ENCODE results near the gene IQSEC3.
"Not testable (repeated sequence)": the region's sequence is repeated elsewhere in the genome, so short reads cannot be mapped to it uniquely, and the experiment has no call there.

IQSEC3 gene

DNA sequence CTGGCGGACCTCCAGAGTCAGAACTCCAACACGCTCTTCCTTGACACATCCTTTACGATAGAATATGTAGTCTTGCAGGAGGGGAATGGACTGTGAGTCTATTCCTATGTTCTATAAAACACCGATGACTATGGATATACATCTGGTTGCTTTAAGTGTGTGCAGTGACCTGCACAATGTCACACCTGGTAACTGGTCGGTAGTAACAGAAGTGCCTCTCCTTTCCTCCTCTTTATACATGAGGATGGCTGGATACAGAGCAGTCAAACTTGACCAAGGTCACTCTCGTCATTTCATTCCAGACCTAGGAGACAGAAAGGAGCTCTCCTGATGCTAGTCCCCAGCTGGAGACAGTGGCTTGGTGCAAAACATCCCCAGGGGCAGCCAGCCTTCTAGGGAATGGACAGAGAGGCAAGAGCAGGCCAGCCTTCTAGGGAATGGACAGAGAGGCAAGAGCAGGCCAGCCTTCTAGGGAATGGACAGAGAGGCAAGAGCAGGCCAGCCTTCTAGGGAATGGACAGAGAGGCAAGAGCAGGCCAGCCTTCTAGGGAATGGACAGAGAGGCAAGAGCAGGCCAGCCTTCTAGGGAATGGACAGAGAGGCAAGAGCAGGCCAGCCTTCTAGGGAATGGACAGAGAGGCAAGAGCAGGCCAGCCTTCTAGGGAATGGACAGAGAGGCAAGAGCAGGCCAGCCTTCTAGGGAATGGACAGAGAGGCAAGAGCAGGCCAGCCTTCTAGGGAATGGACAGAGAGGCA lies 21.2 kb upstream of the IQSEC3 start:
- not testable (repeated sequence) for H3K79me1 ChIP-seq (ENCODE audit: low read depth, low read length); H2BK120ac ChIP-seq (ENCODE audit: low read depth, low read length); DNase-seq (ENCODE audit: low spot score); H3K27me3 ChIP-seq (ENCODE audit: control insufficient read depth in 3 of 3, insufficient read depth in 3 of 3, low read depth in 1 of 3, low read length in 3 of 3); H2AFZ ChIP-seq (ENCODE audit: low read length); H3K18ac ChIP-seq (ENCODE audit: low read length); H3K23ac ChIP-seq (ENCODE audit: low read depth, low read length, poor library complexity); H3K14ac ChIP-seq (ENCODE audit: low read length); H2AK5ac ChIP-seq (ENCODE audit: low read depth, low read length); H2BK15ac ChIP-seq (ENCODE audit: low read length); H3K4ac ChIP-seq (ENCODE audit: low read length); H4K91ac ChIP-seq (ENCODE audit: low read depth, low read length, poor library complexity); H2BK12ac ChIP-seq (ENCODE audit: low read length); H3K9ac ChIP-seq (ENCODE audit: low read depth, low read length, poor library complexity); H2BK5ac ChIP-seq (ENCODE audit: low read length); H3K4me1 ChIP-seq (ENCODE audit: control insufficient read depth in 2 of 2, insufficient read depth in 1 of 2, low read depth in 1 of 2, low read length in 2 of 2); H3K36me3 ChIP-seq (replicated peaks in 1 of 2; ENCODE audit: control insufficient read depth in 2 of 2, insufficient read depth in 2 of 2, low read length in 2 of 2); H3K4me3 ChIP-seq (ENCODE audit: low read length in 2 of 2); H3K9me3 ChIP-seq (replicated peaks in 1 of 2; ENCODE audit: control insufficient read depth in 2 of 2, insufficient read depth in 1 of 2, low read depth in 1 of 2, low read length in 2 of 2); H3K4me2 ChIP-seq (ENCODE audit: insufficient read depth, low read length, poor library complexity, severe bottlenecking); H4K8ac ChIP-seq (ENCODE audit: low read depth, low read length); H3K27ac ChIP-seq (replicated peaks; ENCODE audit: low read length)
- WGBS, 2 donors (ENCODE audit: extremely low coverage in 2 of 2, insufficient read length in 2 of 2, insufficient replicate concordance in 1 of 2): no CpG with 5 or more reads among the region's 6 CpGs

DNA sequence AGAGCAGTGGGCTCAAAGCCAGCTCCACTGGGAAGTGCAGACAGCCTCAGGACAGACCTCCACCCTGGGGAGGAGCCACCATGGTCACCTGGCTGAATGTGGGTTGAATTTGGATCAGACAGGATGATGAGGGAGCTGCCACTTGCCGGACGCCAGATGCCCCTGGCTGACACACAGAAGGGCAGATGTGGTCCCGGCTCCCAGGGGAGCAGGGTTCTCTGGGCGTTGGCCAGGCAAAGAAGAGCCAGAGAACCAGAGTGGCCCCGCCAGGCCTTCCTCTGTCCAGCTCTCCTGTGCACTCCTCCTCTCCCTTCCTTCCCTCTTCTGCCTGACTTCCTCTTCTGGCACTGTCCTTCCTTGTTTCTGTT lies 20.6 kb upstream of the IQSEC3 start:
- H2AK5ac ChIP-seq (ENCODE audit: low read depth, low read length); H3K14ac ChIP-seq (ENCODE audit: low read length); H3K27me3 ChIP-seq (ENCODE audit: control insufficient read depth in 3 of 3, insufficient read depth in 3 of 3, low read depth in 1 of 3, low read length in 3 of 3); H4K8ac ChIP-seq (ENCODE audit: low read depth, low read length); H3K4ac ChIP-seq (ENCODE audit: low read length); H3K4me2 ChIP-seq (ENCODE audit: insufficient read depth, low read length, poor library complexity, severe bottlenecking); H3K9ac ChIP-seq (ENCODE audit: low read depth, low read length, poor library complexity); H3K79me1 ChIP-seq (ENCODE audit: low read depth, low read length); H2AFZ ChIP-seq (ENCODE audit: low read length); H3K4me1 ChIP-seq (ENCODE audit: control insufficient read depth in 2 of 2, insufficient read depth in 1 of 2, low read depth in 1 of 2, low read length in 2 of 2); H2BK12ac ChIP-seq (ENCODE audit: low read length); H3K23ac ChIP-seq (ENCODE audit: low read depth, low read length, poor library complexity); H2BK5ac ChIP-seq (ENCODE audit: low read length); H3K36me3 ChIP-seq (replicated peaks in 1 of 2; ENCODE audit: control insufficient read depth in 2 of 2, insufficient read depth in 2 of 2, low read length in 2 of 2); H3K18ac ChIP-seq (ENCODE audit: low read length); H3K4me3 ChIP-seq (ENCODE audit: low read length in 2 of 2); H3K9me3 ChIP-seq (replicated peaks in 1 of 2; ENCODE audit: control insufficient read depth in 2 of 2, insufficient read depth in 1 of 2, low read depth in 1 of 2, low read length in 2 of 2); H4K91ac ChIP-seq (ENCODE audit: low read depth, low read length, poor library complexity); H2BK120ac ChIP-seq (ENCODE audit: low read depth, low read length); DNase-seq (ENCODE audit: low spot score); H2BK15ac ChIP-seq (ENCODE audit: low read length); H3K27ac ChIP-seq (replicated peaks; ENCODE audit: low read length): not testable (repeated sequence)
- no CpG with 5 or more reads among the region's 5 CpGs for WGBS, 2 donors (ENCODE audit: extremely low coverage in 2 of 2, insufficient read length in 2 of 2, insufficient replicate concordance in 1 of 2)

DNA sequence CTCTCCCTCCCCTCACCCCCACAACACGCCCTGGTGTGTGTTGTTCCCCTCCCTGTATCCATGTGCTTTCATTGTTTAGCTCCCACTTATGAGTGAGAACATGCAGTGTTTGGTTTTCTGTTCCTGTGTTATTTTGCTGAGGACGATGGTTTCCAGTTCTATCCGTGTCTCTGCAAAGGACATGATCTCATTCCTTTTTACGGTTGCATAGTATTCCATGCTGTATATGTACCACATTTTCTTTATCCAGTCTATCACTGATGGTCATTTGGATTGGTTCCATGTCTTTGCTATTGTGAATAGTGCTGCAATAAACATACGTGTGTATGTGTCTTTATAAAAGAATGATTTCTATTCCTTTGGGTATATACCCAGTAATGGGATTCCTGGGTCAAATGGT lies 20.0 kb upstream of the IQSEC3 start:
- not testable (repeated sequence) for H2BK12ac ChIP-seq (ENCODE audit: low read length); H2BK5ac ChIP-seq (ENCODE audit: low read length); H2AK5ac ChIP-seq (ENCODE audit: low read depth, low read length); DNase-seq (ENCODE audit: low spot score); H3K14ac ChIP-seq (ENCODE audit: low read length); H3K4me3 ChIP-seq (ENCODE audit: low read length in 2 of 2); H3K79me1 ChIP-seq (ENCODE audit: low read depth, low read length); H2BK120ac ChIP-seq (ENCODE audit: low read depth, low read length); H2BK15ac ChIP-seq (ENCODE audit: low read length); H3K27ac ChIP-seq (replicated peaks; ENCODE audit: low read length); H3K36me3 ChIP-seq (replicated peaks in 1 of 2; ENCODE audit: control insufficient read depth in 2 of 2, insufficient read depth in 2 of 2, low read length in 2 of 2); H3K9ac ChIP-seq (ENCODE audit: low read depth, low read length, poor library complexity); H3K9me3 ChIP-seq (replicated peaks in 1 of 2; ENCODE audit: control insufficient read depth in 2 of 2, insufficient read depth in 1 of 2, low read depth in 1 of 2, low read length in 2 of 2); H4K91ac ChIP-seq (ENCODE audit: low read depth, low read length, poor library complexity); H2AFZ ChIP-seq (ENCODE audit: low read length); H3K4me2 ChIP-seq (ENCODE audit: insufficient read depth, low read length, poor library complexity, severe bottlenecking); H3K4ac ChIP-seq (ENCODE audit: low read length); H3K4me1 ChIP-seq (ENCODE audit: control insufficient read depth in 2 of 2, insufficient read depth in 1 of 2, low read depth in 1 of 2, low read length in 2 of 2); H3K27me3 ChIP-seq (ENCODE audit: control insufficient read depth in 3 of 3, insufficient read depth in 3 of 3, low read depth in 1 of 3, low read length in 3 of 3); H3K23ac ChIP-seq (ENCODE audit: low read depth, low read length, poor library complexity); H3K18ac ChIP-seq (ENCODE audit: low read length); H4K8ac ChIP-seq (ENCODE audit: low read depth, low read length)
- no CpG with 5 or more reads among the region's 5 CpGs for WGBS, 2 donors (ENCODE audit: extremely low coverage in 2 of 2, insufficient read length in 2 of 2, insufficient replicate concordance in 1 of 2)

DNA sequence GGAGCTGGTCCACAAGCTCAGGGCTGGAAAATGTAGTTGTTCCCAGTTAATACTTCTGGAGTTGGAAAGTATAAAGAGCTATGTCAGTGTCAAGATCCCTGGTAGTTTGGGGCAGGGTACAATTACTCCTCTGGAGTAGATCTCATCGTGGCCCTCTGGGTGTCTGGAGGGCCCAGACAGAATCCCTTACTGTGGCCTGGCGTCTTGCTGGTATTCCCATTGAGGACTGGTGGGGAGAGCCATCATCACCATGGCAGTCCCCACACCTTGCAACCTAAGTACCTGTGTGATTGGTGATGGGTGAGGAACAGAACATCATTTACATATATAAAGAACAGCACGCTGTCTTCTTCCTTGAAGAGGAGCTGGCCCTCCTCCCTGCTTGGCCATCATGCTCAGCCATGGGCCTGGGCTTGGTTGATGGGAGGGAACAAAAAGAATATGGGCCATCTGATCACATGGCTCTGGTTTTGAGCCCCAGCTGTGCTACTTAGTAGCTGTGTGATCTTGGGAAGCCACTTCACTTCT lies 18.8 kb upstream of the IQSEC3 start:
- not testable (repeated sequence) for H3K4me3 ChIP-seq (ENCODE audit: low read length in 2 of 2); H3K79me1 ChIP-seq (ENCODE audit: low read depth, low read length); H3K27me3 ChIP-seq (ENCODE audit: control insufficient read depth in 3 of 3, insufficient read depth in 3 of 3, low read depth in 1 of 3, low read length in 3 of 3); H3K4ac ChIP-seq (ENCODE audit: low read length); H3K4me1 ChIP-seq (ENCODE audit: control insufficient read depth in 2 of 2, insufficient read depth in 1 of 2, low read depth in 1 of 2, low read length in 2 of 2); H3K23ac ChIP-seq (ENCODE audit: low read depth, low read length, poor library complexity); H3K36me3 ChIP-seq (replicated peaks in 1 of 2; ENCODE audit: control insufficient read depth in 2 of 2, insufficient read depth in 2 of 2, low read length in 2 of 2); H4K91ac ChIP-seq (ENCODE audit: low read depth, low read length, poor library complexity); H3K9ac ChIP-seq (ENCODE audit: low read depth, low read length, poor library complexity); H2BK12ac ChIP-seq (ENCODE audit: low read length); DNase-seq (ENCODE audit: low spot score); H2BK15ac ChIP-seq (ENCODE audit: low read length); H3K18ac ChIP-seq (ENCODE audit: low read length); H3K27ac ChIP-seq (replicated peaks; ENCODE audit: low read length); H3K14ac ChIP-seq (ENCODE audit: low read length); H3K4me2 ChIP-seq (ENCODE audit: insufficient read depth, low read length, poor library complexity, severe bottlenecking); H4K8ac ChIP-seq (ENCODE audit: low read depth, low read length); H2AFZ ChIP-seq (ENCODE audit: low read length); H3K9me3 ChIP-seq (replicated peaks in 1 of 2; ENCODE audit: control insufficient read depth in 2 of 2, insufficient read depth in 1 of 2, low read depth in 1 of 2, low read length in 2 of 2); H2AK5ac ChIP-seq (ENCODE audit: low read depth, low read length); H2BK5ac ChIP-seq (ENCODE audit: low read length); H2BK120ac ChIP-seq (ENCODE audit: low read depth, low read length)
- no CpG with 5 or more reads among the region's 3 CpGs for WGBS, 2 donors (ENCODE audit: extremely low coverage in 2 of 2, insufficient read length in 2 of 2, insufficient replicate concordance in 1 of 2)

All from neuronal stem cell (in vitro differentiated cells).